GM10847 (cell line): ENCODE data around the gene NPB.
A peak's percentile ranks its signal among the peaks of the same experiment; 100 is the strongest.

Source experiments
- POLR2A ChIP-seq: IDR thresholded peaks from 2 replicates; pipeline ENCODE4 v1.6.1; 2011; ENCODE audit not compliant: insufficient read length; ENCODE audit errors: extremely low read depth

The NPB gene

GRCh38 chr17:81912441-81913309 is 10.6 kb downstream of the NPB start:
- TF ChIP-seq POLR2A: no peak

DNA sequence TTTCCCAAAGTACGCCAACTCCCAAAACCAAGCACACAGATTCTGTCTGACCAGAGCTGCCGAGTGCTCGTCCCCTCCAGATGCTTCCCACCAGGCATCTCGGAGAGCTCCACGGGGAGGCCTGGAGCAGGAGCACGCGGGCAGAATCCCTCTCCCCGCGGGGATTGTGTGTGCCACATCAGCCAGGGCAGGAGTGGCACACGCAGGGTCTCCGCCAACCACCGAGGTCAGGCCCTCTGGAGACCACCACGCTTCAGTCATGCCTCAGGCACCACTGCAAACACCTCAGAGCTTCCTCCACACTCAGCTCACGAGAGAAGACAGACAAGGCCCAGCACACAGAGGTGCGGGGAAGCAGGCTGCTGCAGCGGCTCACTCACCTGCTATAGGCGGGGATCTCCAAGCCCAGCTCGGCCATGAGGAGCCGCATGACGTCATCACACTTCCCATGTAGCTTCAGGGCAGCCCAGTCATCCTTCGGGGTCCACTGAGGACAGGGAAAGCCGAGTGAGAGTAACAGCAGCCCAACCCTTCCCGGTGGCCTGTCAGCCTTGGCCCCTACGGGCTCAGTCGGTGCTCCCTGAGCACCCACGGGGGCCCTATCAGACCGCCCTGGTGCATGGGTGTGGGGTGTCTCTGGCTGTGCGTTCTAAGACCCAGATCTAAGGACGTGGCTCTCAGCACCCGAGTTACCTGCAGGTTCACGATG is 11.5 kb downstream of the NPB start:
- TF ChIP-seq POLR2A: no peak

GRCh38 chr17:81914103-81914850 is 12.2 kb downstream of the NPB start:
- no peak for TF ChIP-seq POLR2A

DNA sequence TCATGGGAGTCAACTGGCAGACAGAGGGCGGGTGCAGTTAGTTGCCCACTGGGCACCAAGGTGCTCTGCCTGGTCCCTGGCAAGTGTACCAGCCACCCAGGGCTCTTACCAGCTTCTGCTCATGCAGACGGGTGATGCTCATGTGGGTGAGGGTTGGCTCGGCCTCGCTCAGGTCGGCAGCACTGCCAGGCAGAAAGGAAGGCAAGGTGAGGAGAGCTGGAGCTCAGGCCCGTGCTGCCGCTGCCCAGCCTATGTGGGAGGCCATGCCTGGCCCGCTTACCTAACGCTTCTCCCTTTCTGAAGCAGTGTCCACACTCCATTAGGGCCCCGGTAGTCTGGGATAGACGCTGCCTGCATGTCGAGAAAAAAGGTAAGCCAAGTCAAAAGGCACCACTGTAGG is 13.3 kb downstream of the NPB start:
- TF ChIP-seq POLR2A: no peak

DNA sequence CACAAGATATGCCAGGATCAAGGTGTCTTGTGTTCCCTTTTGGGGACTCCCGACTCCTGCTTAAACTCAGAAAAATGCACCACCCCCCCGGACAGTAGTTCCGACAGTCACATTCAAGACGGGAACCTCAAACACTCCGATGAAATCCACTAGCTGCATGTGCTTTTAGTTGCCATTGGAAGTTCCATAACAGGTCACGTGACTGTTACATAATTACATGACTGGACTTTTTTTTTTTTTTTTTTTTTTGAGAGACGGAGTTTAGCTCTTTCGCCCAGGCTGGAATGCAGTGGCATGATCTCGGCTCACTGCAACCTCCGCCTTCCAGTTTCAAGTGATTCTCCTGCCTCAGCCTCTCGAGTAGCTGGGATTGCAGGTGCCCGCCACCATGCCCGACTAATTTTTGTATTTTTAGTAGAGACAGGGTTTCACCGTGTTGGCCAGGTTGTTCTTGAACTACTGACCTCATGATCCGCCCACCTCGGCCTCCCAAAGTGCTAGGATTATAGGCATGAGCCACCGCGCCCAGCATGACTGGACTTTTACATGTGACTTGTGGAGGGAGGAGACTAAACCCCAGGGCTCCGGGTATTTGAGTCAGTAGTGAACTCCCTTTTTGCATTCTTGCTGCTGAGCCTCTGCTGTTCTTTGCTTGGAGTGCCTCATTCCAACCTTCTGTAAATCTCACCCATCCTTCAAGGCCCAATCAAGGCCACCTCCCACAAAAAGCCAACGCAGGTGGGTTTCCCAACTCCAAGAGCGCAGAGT is 14.4 kb downstream of the NPB start:
- TF ChIP-seq POLR2A: no peak

DNA sequence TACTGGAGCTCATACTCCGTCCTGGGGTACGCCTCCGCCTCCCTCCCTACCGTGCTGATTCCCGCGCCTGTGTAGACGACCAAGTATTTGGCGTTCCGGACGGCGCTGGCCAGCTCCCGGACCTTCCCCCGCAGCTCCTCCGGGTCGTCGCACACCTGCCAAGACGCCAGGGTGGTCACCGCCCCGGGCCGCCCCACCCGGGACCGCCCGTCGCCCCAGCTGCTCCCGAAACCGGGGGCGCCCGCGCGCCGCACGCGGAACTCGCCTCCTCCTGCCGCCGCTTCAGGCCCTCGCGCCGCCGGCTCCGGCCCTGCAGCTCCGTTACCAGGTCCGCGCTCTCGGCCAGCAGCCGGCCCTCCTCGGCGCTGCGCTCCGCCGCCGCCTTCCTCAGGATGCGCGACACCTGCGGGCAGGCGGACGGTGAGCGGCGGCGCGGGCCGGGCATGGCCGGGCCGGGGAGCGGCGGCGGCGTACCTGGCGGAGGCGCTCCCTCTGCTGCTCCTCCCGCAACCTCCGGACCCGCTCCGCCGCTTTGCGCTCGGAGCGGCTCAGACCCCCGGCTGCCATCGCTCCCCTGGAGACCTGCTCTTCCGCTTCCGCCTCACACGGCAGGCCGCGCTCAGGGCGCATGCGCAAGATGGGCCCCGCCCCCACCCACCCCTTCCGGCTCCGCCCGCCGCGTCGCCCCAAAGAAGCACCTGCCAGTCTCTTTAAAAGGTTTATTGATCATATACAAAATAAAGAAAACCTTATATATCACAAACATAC is 15.7 kb downstream of the NPB start, which contains the start of gene SIRT7:
SIRT7 (minus strand) TSS at position 612 of the 768 bp plus-strand sequence; CDS start at position 567, 45 bp downstream.
- TF ChIP-seq POLR2A: peak; percentile 84

DNA sequence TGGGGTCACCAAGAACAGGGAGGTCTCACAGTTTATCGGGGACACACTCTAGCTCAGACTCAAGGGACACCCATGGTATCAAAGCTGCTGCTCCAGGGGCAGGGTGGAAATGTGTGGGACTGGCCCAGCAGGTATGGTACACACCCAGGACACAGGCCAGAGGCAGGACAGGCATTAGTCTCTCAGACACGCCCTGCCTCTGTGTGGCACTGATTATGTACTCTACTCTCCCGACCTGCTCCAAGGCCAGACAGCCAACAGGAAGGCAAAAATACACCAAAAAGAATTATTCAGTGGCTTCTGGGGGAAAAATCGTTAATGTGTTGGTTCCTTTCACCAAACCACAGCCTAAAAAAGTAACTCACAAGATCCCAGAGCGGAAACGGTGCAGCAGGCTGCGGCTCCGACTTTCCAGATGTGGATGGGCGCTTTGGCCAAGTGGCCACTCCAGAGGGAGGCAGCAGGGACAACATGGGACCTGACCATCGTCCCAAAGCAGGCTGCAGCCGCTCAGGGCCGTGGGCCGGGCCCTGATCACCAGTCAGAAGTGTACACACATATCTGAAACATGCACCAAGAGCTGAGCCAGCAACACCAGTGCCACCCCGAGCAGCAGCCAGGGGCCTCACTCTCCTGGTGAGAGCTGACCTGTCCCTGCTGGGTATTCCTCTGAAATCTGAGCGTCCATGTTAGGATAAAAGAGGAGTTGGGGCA is 17.0 kb downstream of the NPB start:
- no peak for TF ChIP-seq POLR2A

- no peak for TF ChIP-seq POLR2A
Observed at GRCh38 chr17:81920612-81921536, 18.8 kb downstream of the NPB start.

DNA sequence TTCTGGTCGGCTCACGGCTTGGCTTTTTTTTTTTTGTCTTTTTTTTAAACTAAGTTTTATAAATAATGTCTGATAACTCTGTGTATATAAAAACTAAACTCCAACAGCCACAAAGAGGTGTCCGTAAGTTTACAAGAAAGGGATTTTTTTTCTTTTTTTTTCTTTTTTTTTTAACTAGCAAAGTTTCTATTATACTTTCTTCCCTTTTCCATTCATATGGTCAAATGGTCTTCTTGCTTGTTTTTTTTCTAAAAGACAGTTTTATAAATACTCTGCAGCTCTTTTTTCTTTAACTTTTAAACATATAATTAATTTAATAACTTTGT is 19.5 kb downstream of the NPB start:
- no peak for TF ChIP-seq POLR2A

- no peak for TF ChIP-seq POLR2A
Observed at GRCh38 chr17:81921996-81922565, 20.0 kb downstream of the NPB start.

- TF ChIP-seq POLR2A: no peak
Observed at GRCh38 chr17:81922566-81923301, 20.7 kb downstream of the NPB start.
